Coronary artery (tissue), 2 donors: ENCODE measurements around the gene KHSRP.

Experiments used
- DNase-seq: peaks from one replicate; pipeline ENCODE4 v3.0.0-alpha.2; 2017; ENCODE audit warnings: low spot score
- H3K27ac ChIP-seq, 2 donors: fragments of 200-600 bp; sonication (generic); one replicate each; pipeline ENCODE4 v1.5.1; 2016 to 2019
- H3K4me3 ChIP-seq: fragments of 200-600 bp; sonication (generic); 2 replicates; pipeline ENCODE4 v1.5.1; 2016; ENCODE audit warnings: mild to moderate bottlenecking, moderate library complexity
- TF ChIP-seq, protein P1 (sequence below): fragments of 200-600 bp; sonication (generic); IDR thresholded peaks from one replicate; pipeline ENCODE4 v1.5.1; 2019; ENCODE audit warnings: antibody characterized with exemption

Gene KHSRP

DNA sequence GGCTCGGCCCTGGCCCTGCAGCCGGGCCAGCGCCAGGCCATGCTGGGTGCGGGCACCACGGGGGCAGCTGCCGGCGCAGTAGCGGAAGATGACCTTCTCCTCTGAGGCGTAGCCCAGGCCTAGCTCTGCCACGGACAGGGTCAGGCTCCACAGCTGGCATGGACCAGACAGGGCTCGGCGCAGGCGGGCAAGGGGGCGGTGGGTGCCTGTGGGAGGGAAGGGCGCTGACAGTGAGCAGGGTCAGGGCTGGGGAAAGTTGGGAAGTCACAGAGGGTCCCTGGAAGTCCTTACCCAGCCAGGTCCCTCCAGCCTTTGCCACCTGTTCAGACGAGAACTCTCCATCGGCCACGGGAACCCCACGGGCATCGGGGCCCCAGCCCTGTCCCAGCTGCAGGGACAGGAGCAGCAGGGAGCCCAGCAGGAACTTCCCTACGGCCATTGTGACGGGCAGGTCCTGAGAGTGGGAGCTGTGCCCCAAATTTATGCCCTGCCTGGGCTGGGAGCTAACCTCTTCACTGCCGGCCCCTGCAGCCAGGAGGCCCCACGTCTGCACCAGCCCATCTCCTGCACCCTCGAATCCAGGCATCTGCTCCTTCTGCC is 49.1 kb downstream of the KHSRP start, which contains the start of gene PSPN:
TSS of gene PSPN (minus strand) at position 523 of the 600 bp plus-strand sequence. CDS start at position 439, 84 bp downstream.
- TF ChIP-seq, protein P1, sequence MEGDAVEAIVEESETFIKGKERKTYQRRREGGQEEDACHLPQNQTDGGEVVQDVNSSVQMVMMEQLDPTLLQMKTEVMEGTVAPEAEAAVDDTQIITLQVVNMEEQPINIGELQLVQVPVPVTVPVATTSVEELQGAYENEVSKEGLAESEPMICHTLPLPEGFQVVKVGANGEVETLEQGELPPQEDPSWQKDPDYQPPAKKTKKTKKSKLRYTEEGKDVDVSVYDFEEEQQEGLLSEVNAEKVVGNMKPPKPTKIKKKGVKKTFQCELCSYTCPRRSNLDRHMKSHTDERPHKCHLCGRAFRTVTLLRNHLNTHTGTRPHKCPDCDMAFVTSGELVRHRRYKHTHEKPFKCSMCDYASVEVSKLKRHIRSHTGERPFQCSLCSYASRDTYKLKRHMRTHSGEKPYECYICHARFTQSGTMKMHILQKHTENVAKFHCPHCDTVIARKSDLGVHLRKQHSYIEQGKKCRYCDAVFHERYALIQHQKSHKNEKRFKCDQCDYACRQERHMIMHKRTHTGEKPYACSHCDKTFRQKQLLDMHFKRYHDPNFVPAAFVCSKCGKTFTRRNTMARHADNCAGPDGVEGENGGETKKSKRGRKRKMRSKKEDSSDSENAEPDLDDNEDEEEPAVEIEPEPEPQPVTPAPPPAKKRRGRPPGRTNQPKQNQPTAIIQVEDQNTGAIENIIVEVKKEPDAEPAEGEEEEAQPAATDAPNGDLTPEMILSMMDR: no peak
- no peak within 1 kb of the TSS for H3K27ac ChIP-seq
- no peak for DNase-seq
- no peak within 1 kb of the TSS for H3K4me3 ChIP-seq

DNA sequence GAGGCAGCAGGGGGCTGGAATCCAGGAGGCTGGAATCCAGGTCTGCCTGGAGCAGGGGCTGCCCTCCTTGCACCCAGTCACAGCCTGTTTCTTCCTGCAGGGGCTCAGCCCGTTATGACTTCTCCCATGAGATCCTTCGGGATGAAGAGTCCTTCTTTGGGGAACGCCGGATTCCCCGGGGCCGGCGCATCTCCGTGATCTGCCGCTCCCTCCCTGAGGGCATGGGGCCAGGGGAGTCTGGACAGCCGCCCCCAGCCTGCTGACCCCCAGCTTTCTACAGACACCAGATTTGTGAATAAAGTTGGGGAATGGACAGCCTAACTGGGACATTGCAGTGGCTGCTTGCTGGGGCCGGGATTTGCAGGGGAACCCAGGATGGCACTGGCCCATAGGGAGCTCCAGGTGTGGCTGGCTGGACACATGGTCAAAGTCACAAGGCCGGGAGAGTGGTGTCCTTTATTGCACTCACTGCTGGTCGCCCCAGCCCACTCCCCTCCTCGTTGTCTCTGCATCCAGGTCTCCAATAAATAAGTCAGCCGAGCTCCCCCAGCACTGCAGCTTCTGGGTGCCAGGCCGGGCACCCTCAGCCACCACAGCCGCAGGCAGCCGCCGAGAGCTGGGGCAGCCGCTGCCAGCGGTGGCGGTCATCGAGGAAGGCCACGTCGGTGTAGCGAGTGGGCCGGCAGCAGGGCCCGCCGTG is 49.8 kb downstream of the KHSRP start:
- no peak for DNase-seq
- H3K27ac ChIP-seq: no peak overlapping the region
- H3K4me3 ChIP-seq: no peak overlapping the region
- TF ChIP-seq, protein P1: no peak

DNA sequence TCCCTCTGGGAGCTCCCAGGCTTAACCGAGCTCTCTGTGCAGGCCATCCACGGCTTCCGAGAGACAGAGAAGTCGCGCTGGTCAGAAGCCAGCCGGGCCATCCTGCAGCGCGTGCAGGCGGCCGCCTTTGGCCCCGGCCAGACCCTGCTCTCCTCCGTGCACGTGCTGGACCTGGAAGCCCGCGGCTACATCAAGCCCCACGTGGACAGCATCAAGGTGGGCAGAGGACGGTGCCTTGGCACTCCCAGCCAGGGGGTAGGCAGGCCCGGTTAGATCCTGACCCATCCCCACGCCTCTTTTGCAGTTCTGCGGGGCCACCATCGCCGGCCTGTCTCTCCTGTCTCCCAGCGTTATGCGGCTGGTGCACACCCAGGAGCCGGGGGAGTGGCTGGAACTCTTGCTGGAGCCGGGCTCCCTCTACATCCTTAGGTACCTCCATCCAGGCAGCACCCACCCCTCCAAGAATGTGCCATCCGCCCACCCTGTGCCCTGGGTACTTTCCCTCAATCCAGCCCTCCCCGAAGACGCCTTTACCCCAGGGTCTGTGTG is 50.4 kb downstream of the KHSRP start:
- TF ChIP-seq, protein P1: no peak
- H3K27ac ChIP-seq: peak overlapping the region in 1 of 2 donors; percentile 100
- peak overlapping the region; percentile 95 for H3K4me3 ChIP-seq

DNA sequence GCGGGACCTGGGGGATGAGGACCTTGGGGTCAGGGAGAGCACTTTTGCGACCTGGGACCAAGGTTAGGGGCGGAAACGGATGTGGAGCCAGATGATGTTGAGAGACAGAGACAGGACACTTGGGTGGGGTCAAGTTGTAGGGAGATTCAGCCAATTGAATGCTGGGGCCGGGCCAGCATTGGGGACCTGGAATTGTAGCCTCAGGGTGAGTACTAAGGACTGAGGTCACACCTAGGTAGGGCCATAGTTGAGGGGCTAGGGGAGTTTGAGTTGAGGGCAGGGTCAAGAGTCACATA is 50.9 kb downstream of the KHSRP start:
- H3K4me3 ChIP-seq: peak overlapping the region; percentile 95

More for the DNA sequence above, 50.4 kb downstream of the KHSRP start:
- no peak for DNase-seq

DNA sequence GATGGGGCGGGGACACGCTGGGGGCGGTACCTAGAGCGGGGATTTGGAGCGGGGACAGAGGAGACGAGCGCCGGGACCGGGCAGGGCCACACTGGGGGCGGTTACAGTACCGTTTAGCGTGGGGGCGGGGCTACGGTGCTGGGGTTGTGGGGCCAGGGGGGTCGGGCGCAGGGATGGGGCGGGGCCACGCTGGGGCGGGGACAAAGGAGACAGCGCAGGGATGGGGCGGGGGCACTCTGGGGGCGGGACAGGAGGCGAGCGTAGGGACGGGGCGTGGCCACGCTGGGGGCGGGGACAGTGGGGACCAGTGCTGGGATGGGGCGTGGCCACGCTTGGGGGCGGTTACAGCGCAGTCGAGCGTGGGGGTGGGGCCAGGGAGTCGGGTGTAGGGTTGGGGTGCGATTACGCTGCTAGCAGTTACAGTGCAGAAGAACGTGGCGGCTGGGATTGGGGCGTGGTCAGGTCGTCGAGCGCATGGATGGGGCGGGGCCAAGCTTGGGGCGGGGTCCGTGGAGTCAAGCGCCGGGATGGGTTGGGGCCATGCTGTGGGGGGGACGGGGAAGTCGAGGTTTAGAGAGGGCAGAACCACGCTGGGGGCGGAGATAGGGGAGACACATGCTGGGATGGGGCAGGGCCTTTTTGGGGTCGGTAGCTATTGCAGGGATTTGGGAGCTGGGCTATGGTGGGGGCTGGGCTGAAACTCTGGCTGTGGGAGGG is 51.4 kb downstream of the KHSRP start:
- TF ChIP-seq, protein P1: no peak
- peak; percentile 99 for DNase-seq
- Histone ChIP-seq H3K4me3 (peak overlapping the region; percentile 95), H3K27ac (peak overlapping the region; percentile 94 to 100)

More for the DNA sequence above, 50.9 kb downstream of the KHSRP start:
- peak overlapping the region; percentile 94 to 100 for H3K27ac ChIP-seq
- TF ChIP-seq, protein P1: no peak
- DNase-seq: no peak

DNA sequence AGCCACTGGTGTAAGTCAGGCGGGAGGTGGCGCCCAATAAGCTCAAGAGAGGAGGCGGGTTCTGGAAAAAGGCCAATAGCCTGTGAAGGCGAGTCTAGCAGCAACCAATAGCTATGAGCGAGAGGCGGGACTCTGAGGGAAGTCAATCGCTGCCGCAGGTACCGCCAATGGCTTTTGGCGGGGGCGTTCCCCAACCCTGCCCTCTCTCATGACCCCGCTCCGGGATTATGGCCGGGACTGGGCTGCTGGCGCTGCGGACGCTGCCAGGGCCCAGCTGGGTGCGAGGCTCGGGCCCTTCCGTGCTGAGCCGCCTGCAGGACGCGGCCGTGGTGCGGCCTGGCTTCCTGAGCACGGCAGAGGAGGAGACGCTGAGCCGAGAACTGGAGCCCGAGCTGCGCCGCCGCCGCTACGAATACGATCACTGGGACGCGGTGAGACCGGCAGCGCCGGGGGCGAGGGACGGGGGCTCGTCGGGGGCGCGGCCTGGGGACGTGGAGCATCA is 52.0 kb downstream of the KHSRP start, which contains the start of gene ALKBH7:
TSS of gene ALKBH7 (plus strand) at position 201 of the 502 bp plus-strand sequence. CDS start at position 228, 27 bp downstream.
- H3K27ac ChIP-seq: peak within 1 kb of the TSS; percentile 94 to 100
- peak; percentile 99 for DNase-seq
- TF ChIP-seq, protein P1: no peak
- H3K4me3 ChIP-seq: peak within 1 kb of the TSS; percentile 95
